ENCODE data around the gene KLF1.

DNA sequence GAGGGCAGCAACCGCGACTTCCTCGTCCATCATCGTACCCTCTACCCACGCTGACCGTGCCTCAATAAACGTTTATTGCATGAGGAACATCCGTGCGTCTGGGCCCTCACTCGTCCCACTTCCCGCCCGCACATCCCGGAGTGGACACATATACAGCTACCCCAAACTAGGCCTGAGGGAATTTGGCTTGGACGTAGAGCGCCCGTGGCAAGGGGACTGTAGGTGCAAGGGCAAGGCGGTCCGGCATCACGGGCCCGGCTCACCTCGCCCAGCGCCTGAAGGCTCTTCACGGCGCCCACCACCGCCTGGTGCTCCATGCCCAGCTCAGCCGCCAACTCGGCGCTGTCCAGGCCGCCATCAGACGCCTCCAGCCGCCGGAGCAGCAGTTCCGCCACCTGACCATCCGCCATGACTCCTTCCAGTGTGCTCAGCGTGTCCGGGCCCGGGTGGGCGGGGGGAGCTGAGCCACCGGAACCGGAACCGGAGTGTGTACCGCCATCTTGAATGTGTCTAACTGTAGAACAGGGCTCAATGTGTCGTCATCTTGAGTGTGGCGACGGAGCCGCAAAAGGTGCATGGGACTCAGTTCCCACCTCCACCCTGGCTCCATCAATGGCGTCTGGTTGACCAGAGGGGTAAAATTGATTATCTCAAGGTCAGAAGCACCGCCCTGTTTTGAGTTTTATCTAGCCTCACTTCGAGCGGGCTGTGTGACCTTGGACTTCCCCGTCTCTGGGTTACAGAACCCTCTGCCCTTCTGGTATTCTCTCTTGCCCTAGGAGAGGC, 46.5 kb upstream of the KLF1 start, which contains the start of gene FARSA:
- TF ChIP-seq, protein P1, sequence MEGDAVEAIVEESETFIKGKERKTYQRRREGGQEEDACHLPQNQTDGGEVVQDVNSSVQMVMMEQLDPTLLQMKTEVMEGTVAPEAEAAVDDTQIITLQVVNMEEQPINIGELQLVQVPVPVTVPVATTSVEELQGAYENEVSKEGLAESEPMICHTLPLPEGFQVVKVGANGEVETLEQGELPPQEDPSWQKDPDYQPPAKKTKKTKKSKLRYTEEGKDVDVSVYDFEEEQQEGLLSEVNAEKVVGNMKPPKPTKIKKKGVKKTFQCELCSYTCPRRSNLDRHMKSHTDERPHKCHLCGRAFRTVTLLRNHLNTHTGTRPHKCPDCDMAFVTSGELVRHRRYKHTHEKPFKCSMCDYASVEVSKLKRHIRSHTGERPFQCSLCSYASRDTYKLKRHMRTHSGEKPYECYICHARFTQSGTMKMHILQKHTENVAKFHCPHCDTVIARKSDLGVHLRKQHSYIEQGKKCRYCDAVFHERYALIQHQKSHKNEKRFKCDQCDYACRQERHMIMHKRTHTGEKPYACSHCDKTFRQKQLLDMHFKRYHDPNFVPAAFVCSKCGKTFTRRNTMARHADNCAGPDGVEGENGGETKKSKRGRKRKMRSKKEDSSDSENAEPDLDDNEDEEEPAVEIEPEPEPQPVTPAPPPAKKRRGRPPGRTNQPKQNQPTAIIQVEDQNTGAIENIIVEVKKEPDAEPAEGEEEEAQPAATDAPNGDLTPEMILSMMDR (IDR thresholded peaks at IDR 0.05 in 2 of 3, conservative IDR thresholded peaks at IDR 0.05 in 1 of 3; ENCODE audit: control insufficient read depth in 2 of 3, extremely low read depth in 1 of 3, insufficient read depth in 1 of 3, low read depth in 3 of 3, low read length in 3 of 3), result no peak
- no peak for TF ChIP-seq E2F4 (IDR thresholded peaks at IDR 0.05; ENCODE audit: low read depth, low read length)
- peak; percentile 99 for TF ChIP-seq POLR2A (IDR thresholded peaks at IDR 0.05; ENCODE audit: low read depth, low read length)
- no peak for TF ChIP-seq ZBTB4 (CRISPR knock-in tag; IDR thresholded peaks at IDR 0.05)
- TF ChIP-seq POLR2AphosphoS5 (IDR thresholded peaks at IDR 0.05; ENCODE audit: low read length), result peak; percentile 94
- peak in 1 of 2 experiments; percentile 4; a peak in 1 of 4 replicates for TF ChIP-seq SRF (IDR thresholded peaks at IDR 0.05; ENCODE audit: low read depth in 2 of 2, low read length in 2 of 2)
- TF ChIP-seq STAT3 (IDR thresholded peaks at IDR 0.05; ENCODE audit: low read depth, low read length), result no peak
